Skeletal muscle tissue (tissue), 4 donors: ENCODE results near the gene PGA4. TPM values are rescaled to one million over a fixed set of nuclear protein-coding genes. Genes with fewer than 3 reads are reported as not detected.
"Not testable (repeated sequence)": the region's sequence is repeated elsewhere in the genome, so short reads cannot be mapped to it uniquely, and the experiment has no call there.

Experiments used
- H3K27ac ChIP-seq: one replicate; pipeline ENCODE4 v1.7.0; 2013; ENCODE audit warnings: mild to moderate bottlenecking, low read depth, low read length, inconsistent platforms
- H3K27me3 ChIP-seq, 3 donors: one replicate each; pipeline ENCODE4 v1.7.0; 2013; ENCODE audit warnings: low read length in 3 of 3; ENCODE audit not compliant: control insufficient read depth in 3 of 3, insufficient read depth in 3 of 3
- H3K36me3 ChIP-seq, 3 donors: one replicate each; pipeline ENCODE4 v1.7.0; 2013; ENCODE audit warnings: low read length in 3 of 3; ENCODE audit not compliant: control insufficient read depth in 3 of 3, insufficient read depth in 3 of 3
- H3K4me1 ChIP-seq, 3 donors: one replicate each; pipeline ENCODE4 v1.7.0; 2013; ENCODE audit warnings: low read length in 3 of 3, mild to moderate bottlenecking in 3 of 3; ENCODE audit not compliant: control insufficient read depth in 3 of 3, insufficient read depth in 3 of 3
- H3K4me3 ChIP-seq, 3 donors: one replicate each; pipeline ENCODE4 v1.7.0; 2013; ENCODE audit warnings: low read length in 3 of 3
- H3K9ac ChIP-seq, 3 donors: one replicate each; pipeline ENCODE4 v1.7.0; 2013; ENCODE audit warnings: low read length in 3 of 3, mild to moderate bottlenecking in 3 of 3, moderate library complexity in 2 of 3, low read depth in 1 of 3
- H3K9me3 ChIP-seq, 3 donors: one replicate each; pipeline ENCODE4 v1.7.0; 2013; ENCODE audit warnings: low read length in 3 of 3; ENCODE audit not compliant: control insufficient read depth in 3 of 3
- total RNA-seq: library from RNA; depleted of rRNA; stranded (reverse); fragments of >200 nt; gene quantifications from one replicate; pipeline ENCODE4 v1.2.3, GENCODE V29; 2014
- donor health status: Osteomylitis.

PGA4 gene
- total RNA-seq, 1 donor from 2014 or later = 3.7 TPM

GRCh38 chr11:61222692-61223091, 545 bp downstream of the PGA4 start:
- H3K4me1 ChIP-seq, H3K36me3 ChIP-seq, H3K27ac ChIP-seq, H3K27me3 ChIP-seq, H3K4me3 ChIP-seq, H3K9ac ChIP-seq, H3K9me3 ChIP-seq: not testable (repeated sequence)

GRCh38 chr11:61226457-61227137, 4.5 kb downstream of the PGA4 start:
- H3K9ac ChIP-seq, H3K36me3 ChIP-seq, H3K4me3 ChIP-seq, H3K9me3 ChIP-seq, H3K27me3 ChIP-seq, H3K27ac ChIP-seq, H3K4me1 ChIP-seq: not testable (repeated sequence)

DNA sequence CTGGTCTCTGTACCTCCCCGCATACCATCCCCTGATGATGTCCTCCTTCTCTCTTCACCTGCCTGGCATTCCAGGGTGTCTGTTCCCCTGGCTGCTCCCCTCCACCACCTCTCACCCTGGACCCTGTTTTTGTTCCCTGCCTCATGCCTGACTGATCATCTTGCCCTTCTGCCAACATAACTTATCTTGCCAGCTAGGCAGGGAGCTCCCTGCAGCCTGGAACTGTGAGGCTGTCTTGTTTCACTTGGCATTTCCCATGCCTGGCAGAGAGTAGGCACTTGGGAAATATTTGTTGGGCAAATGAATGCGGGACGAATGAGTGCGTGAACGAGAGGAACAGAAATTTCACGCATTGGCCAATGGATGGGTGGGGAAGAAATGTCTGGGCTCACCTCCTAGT, 7.3 kb downstream of the PGA4 start:
- H3K27ac ChIP-seq, H3K9ac ChIP-seq, H3K4me3 ChIP-seq, H3K36me3 ChIP-seq, H3K9me3 ChIP-seq, H3K27me3 ChIP-seq, H3K4me1 ChIP-seq: not testable (repeated sequence)

GRCh38 chr11:61231033-61231432, 8.9 kb downstream of the PGA4 start:
- H3K4me3 ChIP-seq, H3K9ac ChIP-seq, H3K27ac ChIP-seq, H3K27me3 ChIP-seq, H3K9me3 ChIP-seq, H3K36me3 ChIP-seq, H3K4me1 ChIP-seq: not testable (repeated sequence)

DNA sequence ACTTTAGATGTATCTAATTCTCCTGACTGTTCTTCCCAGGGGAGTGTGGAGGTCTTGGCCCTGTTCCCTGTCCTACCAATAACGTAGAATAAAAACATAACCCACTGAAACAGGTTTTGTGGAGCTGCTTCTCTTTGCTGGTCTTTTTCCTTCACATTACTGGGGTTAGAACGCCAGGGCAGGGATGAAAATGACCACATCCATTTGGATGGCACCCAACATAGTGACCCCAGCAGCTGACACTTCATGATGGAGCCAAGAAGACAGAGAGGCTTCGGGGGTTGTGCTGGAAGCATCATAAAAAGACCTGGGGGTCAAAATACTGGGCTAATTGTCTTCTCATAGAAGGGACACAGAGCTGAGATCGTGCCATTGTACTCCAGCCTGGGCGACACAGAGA, 9.4 kb downstream of the PGA4 start:
- H3K27ac ChIP-seq, H3K4me3 ChIP-seq, H3K9ac ChIP-seq, H3K9me3 ChIP-seq, H3K36me3 ChIP-seq, H3K27me3 ChIP-seq, H3K4me1 ChIP-seq: not testable (repeated sequence)

DNA sequence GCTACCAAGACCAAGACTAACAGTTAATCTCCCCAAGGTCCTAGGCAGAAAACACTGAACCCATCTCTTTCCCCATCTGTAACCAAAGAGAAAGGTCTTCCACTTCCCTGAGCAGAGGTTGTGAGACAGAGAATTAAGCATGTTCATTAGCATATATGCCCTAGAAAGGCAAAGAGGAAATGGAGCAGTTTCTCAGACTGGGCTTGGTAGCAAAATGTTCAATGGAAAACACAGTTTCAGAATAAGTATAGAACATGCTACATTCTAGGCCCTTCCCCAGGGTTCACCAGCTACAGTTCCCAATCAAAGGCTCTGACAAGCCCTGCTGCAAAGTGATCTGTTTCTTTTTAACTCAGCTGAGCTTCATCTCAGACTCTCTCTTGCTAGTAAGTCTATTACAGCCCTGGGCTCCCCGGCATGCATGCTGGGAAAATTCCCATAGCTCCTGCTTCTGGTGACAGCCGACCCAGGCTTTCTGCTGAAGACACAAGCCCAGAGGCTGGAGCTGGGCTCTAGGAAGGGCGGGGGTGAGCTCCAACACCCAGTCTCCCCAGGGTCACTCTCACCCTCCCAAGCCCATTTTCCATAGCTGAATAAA, 10.5 kb downstream of the PGA4 start:
- not testable (repeated sequence) for H3K9ac ChIP-seq, H3K36me3 ChIP-seq, H3K4me1 ChIP-seq, H3K27me3 ChIP-seq, H3K4me3 ChIP-seq, H3K9me3 ChIP-seq, H3K27ac ChIP-seq

DNA sequence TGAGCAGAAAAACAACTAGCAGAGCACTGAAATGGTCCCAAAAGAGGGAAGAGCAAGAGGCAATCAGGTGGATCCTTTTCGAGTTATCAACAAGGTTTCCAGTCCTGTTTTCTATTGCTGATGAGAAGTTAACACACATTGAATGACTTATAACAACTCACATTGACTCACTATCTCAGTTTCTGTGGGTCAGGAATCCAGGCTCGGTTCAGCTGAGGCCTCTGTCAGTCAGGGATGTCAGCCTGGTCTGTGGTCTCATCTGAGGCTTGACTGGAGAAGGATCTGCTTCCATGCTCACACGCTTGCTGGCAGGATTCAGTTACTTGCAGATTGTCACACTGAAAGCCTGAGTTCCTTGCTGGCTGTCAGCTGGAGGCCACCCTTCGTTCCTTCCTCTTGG, 15.0 kb downstream of the PGA4 start:
- H3K4me1 ChIP-seq, H3K36me3 ChIP-seq, H3K9ac ChIP-seq, H3K27ac ChIP-seq, H3K9me3 ChIP-seq, H3K27me3 ChIP-seq, H3K4me3 ChIP-seq: not testable (repeated sequence)

DNA sequence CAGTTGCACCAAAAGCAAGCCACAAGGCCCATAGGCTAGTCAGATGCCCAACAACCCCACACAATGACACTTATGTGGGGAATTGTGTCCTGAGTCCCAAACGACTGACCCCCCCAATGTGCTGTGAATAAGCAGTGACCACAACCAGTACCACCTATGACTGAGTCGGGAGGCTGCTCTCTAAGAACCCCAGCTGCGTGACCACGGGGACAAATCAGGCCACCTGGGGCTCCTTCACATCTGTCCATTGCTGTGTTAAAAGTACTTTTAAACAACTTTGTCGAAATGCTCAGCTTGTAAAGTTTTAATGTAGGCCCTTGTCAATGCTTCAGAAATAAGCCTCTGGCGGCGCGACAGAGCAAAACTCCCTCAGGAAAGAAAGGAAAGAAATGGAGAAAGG, 18.1 kb downstream of the PGA4 start:
- not testable (repeated sequence) for H3K4me3 ChIP-seq, H3K9ac ChIP-seq, H3K4me1 ChIP-seq, H3K36me3 ChIP-seq, H3K27ac ChIP-seq, H3K27me3 ChIP-seq, H3K9me3 ChIP-seq

- not testable (repeated sequence) for H3K4me3 ChIP-seq, H3K9me3 ChIP-seq, H3K36me3 ChIP-seq, H3K9ac ChIP-seq, H3K27me3 ChIP-seq, H3K27ac ChIP-seq, H3K4me1 ChIP-seq
Measured at GRCh38 chr11:61240875-61241274, 18.7 kb downstream of the PGA4 start, which contains the start of gene PGA5. Gene PGA5 (plus strand): TSS chr11:61241175. CDS start chr11:61241227, 52 bp downstream.

DNA sequence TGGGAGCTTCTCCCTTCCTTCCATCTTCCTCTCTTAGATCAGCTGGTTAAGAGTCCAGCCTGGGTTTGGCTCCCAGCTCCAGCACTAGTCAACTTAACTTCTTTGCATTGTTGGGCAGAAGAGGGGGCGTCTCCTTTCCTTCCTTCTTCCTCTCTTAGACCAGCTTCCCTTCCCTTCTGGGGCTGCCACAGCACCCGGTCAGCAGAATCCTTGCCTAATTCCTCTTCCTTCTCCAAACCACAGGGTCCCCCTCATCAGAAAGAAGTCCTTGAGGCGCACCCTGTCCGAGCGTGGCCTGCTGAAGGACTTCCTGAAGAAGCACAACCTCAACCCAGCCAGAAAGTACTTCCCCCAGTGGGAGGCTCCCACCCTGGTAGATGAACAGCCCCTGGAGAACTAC, 19.4 kb downstream of the PGA4 start:
- not testable (repeated sequence) for H3K4me3 ChIP-seq, H3K9ac ChIP-seq, H3K36me3 ChIP-seq, H3K9me3 ChIP-seq, H3K27me3 ChIP-seq, H3K27ac ChIP-seq, H3K4me1 ChIP-seq
